K562 (cell line): ENCODE measurements around the gene CDC123.

Experiments used
- FIP1L1 ChIP-seq: fragments of 200-400 bp; formaldehyde crosslinking; IDR thresholded peaks from 2 replicates; pipeline ENCODE4 v1.6.1; 2018; ENCODE audit warnings: mild to moderate bottlenecking, low read depth, low read length; ENCODE audit not compliant: poor library complexity, severe bottlenecking
- JUN ChIP-seq, 2 experiments: sonication (generic) in 1 of 2; formaldehyde crosslinking in 1 of 2; IDR thresholded peaks; 2 replicates each; pipeline versions ENCODE4 v1.6.1 to v1.8.0; 2012 to 2022; ENCODE audit warnings: borderline replicate concordance in 2 of 2, mild to moderate bottlenecking in 2 of 2, improper control_type of control experiment in 1 of 2, low read depth in 1 of 2, low read length in 1 of 2, missing genetic modification reagents in 1 of 2
- KDM2B ChIP-seq: fragments of 250-450 bp; sonication (Bioruptor Pico); IDR thresholded peaks from 2 replicates; pipeline ENCODE4 v1.8.0; 2021; ENCODE audit warnings: mild to moderate bottlenecking, moderate library complexity
- POLR2AphosphoS5 ChIP-seq: IDR thresholded peaks from 2 replicates; pipeline ENCODE4 v1.6.1; 2011; ENCODE audit warnings: mild to moderate bottlenecking, low read depth, low read length, moderate library complexity; ENCODE audit not compliant: control insufficient read depth, insufficient read depth
- SRSF1 ChIP-seq: fragments of 200-400 bp; formaldehyde crosslinking; IDR thresholded peaks from 2 replicates; pipeline ENCODE4 v1.6.1; 2017; ENCODE audit warnings: mild to moderate bottlenecking, low read depth, low read length, moderate library complexity
- TEAD2 ChIP-seq: fragments of 450-650 bp; IDR thresholded peaks from 2 replicates; pipeline ENCODE4 v1.6.1; 2016; ENCODE audit warnings: missing genetic modification characterization, control low read depth, missing compliant biosample characterization
- TFAM ChIP-seq: fragments of 250-450 bp; sonication (Bioruptor Pico); conservative IDR thresholded peaks from 2 replicates; pipeline ENCODE4 v1.5.0; 2021; ENCODE audit warnings: mild to moderate bottlenecking, moderate library complexity
- ZNF217 ChIP-seq: sonication (generic); formaldehyde crosslinking; IDR thresholded peaks from 2 replicates; pipeline ENCODE4 v1.8.0; 2022; ENCODE audit warnings: mild to moderate bottlenecking, missing genetic modification reagents
- ZNF24 ChIP-seq: fragments of 450-650 bp; IDR thresholded peaks from 2 replicates; pipeline ENCODE4 v1.6.1; 2016
- TF ChIP-seq, protein P1 (sequence below): IDR thresholded peaks from 2 replicates; pipeline ENCODE4 v1.6.1; 2016; ENCODE audit warnings: missing genetic modification characterization, missing compliant biosample characterization
- TF ChIP-seq, protein P2 (sequence below): IDR thresholded peaks from 3 replicates; pipeline ENCODE4 v1.6.1; 2011; ENCODE audit warnings: borderline replicate concordance, mild to moderate bottlenecking; ENCODE audit not compliant: insufficient read length, insufficient read depth
- TF ChIP-seq, protein P3 (sequence below), 3 experiments: IDR thresholded peaks in 2 of 3; conservative IDR thresholded peaks in 1 of 3; 2 replicates each; pipeline ENCODE4 v1.5.1; 2011 to 2012; ENCODE audit warnings: low read length in 3 of 3, mild to moderate bottlenecking in 3 of 3, control low read depth in 2 of 3, improper control_type of control experiment in 1 of 3, inconsistent platforms in 1 of 3, low read depth in 1 of 3, mixed read lengths in 1 of 3, moderate library complexity in 1 of 3; ENCODE audit not compliant: insufficient read depth in 2 of 3
- TF ChIP-seq, protein P4 (sequence below): fragments of 450-650 bp; IDR thresholded peaks from 2 replicates; pipeline ENCODE4 v1.6.1; 2016; ENCODE audit warnings: missing biosample characterization, missing genetic modification characterization
- TF ChIP-seq, protein P5 (sequence below), 2 experiments: fragments of 450-650 bp; formaldehyde crosslinking in 1 of 2; IDR thresholded peaks; 2 replicates each; pipeline versions ENCODE4 v1.4.0 to v1.6.1; 2014 to 2020; ENCODE audit warnings: mild to moderate bottlenecking in 2 of 2, borderline replicate concordance in 1 of 2, low read depth in 1 of 2

DNA sequence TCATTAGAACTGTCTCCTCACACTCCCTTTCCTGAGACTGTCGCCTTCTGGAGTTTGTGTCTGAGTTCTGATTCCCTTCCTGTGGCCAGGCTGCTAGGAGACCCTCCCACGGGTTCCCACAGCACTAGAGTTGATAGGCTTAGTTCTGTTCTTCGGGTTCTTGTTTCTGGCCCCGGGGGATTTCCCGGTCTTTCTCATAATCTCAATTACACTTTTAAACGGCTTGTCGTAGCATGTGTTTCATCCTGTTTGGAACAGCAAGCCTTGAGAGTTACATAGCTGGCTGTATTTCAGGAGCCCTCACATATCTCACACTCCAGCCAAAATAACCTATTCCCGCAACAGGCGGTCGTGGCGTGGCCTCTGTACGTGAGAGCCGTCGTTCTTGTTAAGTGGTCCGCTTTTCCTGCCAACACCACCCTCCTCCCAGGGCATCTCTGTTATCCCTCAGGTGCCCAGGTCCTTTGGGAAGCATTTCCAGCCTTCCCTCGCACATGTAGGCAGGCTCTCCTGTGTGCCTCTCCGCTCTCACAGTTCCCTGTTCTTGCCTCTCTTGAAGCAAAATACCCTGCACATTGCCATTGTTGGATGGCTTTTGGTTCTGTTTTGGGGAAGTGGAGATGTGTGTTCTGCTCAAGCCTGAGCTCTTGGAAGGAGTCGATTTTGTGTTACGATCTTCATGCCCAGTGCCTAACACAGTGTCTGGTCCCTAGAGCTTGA is 46.0 kb downstream of the CDC123 start:
- no peak for TF ChIP-seq POLR2AphosphoS5
- TF ChIP-seq TFAM (CRISPR knock-in tag) = no peak
- TF ChIP-seq ZNF217 = no peak
- no peak for TF ChIP-seq ZNF24
- TF ChIP-seq SRSF1 = no peak
- no peak for TF ChIP-seq KDM2B (CRISPR knock-in tag)
- TF ChIP-seq, protein P1, sequence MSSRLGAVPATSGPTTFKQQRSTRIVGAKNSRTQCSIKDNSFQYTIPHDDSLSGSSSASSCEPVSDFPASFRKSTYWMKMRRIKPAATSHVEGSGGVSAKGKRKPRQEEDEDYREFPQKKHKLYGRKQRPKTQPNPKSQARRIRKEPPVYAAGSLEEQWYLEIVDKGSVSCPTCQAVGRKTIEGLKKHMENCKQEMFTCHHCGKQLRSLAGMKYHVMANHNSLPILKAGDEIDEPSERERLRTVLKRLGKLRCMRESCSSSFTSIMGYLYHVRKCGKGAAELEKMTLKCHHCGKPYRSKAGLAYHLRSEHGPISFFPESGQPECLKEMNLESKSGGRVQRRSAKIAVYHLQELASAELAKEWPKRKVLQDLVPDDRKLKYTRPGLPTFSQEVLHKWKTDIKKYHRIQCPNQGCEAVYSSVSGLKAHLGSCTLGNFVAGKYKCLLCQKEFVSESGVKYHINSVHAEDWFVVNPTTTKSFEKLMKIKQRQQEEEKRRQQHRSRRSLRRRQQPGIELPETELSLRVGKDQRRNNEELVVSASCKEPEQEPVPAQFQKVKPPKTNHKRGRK (tag) = no peak
- TF ChIP-seq, protein P2, sequence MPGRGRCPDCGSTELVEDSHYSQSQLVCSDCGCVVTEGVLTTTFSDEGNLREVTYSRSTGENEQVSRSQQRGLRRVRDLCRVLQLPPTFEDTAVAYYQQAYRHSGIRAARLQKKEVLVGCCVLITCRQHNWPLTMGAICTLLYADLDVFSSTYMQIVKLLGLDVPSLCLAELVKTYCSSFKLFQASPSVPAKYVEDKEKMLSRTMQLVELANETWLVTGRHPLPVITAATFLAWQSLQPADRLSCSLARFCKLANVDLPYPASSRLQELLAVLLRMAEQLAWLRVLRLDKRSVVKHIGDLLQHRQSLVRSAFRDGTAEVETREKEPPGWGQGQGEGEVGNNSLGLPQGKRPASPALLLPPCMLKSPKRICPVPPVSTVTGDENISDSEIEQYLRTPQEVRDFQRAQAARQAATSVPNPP = no peak
- TF ChIP-seq, protein P3, sequence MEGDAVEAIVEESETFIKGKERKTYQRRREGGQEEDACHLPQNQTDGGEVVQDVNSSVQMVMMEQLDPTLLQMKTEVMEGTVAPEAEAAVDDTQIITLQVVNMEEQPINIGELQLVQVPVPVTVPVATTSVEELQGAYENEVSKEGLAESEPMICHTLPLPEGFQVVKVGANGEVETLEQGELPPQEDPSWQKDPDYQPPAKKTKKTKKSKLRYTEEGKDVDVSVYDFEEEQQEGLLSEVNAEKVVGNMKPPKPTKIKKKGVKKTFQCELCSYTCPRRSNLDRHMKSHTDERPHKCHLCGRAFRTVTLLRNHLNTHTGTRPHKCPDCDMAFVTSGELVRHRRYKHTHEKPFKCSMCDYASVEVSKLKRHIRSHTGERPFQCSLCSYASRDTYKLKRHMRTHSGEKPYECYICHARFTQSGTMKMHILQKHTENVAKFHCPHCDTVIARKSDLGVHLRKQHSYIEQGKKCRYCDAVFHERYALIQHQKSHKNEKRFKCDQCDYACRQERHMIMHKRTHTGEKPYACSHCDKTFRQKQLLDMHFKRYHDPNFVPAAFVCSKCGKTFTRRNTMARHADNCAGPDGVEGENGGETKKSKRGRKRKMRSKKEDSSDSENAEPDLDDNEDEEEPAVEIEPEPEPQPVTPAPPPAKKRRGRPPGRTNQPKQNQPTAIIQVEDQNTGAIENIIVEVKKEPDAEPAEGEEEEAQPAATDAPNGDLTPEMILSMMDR (IDR thresholded peaks at IDR 0.05 in 2 of 3, conservative IDR thresholded peaks at IDR 0.05 in 1 of 3; ENCODE audit: insufficient read depth in 2 of 3, low read depth in 1 of 3, low read length in 3 of 3) = no peak
- TF ChIP-seq, protein P4, sequence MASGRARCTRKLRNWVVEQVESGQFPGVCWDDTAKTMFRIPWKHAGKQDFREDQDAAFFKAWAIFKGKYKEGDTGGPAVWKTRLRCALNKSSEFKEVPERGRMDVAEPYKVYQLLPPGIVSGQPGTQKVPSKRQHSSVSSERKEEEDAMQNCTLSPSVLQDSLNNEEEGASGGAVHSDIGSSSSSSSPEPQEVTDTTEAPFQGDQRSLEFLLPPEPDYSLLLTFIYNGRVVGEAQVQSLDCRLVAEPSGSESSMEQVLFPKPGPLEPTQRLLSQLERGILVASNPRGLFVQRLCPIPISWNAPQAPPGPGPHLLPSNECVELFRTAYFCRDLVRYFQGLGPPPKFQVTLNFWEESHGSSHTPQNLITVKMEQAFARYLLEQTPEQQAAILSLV (tag) = no peak
- TF ChIP-seq FIP1L1 = no peak
- TF ChIP-seq, protein P5, sequence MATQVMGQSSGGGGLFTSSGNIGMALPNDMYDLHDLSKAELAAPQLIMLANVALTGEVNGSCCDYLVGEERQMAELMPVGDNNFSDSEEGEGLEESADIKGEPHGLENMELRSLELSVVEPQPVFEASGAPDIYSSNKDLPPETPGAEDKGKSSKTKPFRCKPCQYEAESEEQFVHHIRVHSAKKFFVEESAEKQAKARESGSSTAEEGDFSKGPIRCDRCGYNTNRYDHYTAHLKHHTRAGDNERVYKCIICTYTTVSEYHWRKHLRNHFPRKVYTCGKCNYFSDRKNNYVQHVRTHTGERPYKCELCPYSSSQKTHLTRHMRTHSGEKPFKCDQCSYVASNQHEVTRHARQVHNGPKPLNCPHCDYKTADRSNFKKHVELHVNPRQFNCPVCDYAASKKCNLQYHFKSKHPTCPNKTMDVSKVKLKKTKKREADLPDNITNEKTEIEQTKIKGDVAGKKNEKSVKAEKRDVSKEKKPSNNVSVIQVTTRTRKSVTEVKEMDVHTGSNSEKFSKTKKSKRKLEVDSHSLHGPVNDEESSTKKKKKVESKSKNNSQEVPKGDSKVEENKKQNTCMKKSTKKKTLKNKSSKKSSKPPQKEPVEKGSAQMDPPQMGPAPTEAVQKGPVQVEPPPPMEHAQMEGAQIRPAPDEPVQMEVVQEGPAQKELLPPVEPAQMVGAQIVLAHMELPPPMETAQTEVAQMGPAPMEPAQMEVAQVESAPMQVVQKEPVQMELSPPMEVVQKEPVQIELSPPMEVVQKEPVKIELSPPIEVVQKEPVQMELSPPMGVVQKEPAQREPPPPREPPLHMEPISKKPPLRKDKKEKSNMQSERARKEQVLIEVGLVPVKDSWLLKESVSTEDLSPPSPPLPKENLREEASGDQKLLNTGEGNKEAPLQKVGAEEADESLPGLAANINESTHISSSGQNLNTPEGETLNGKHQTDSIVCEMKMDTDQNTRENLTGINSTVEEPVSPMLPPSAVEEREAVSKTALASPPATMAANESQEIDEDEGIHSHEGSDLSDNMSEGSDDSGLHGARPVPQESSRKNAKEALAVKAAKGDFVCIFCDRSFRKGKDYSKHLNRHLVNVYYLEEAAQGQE (IDR thresholded peaks at IDR 0.05; ENCODE audit: borderline replicate concordance) = no peak
- TF ChIP-seq, protein P5 (CRISPR knock-in tag; IDR thresholded peaks at IDR 0.05; ENCODE audit: low read depth) = no peak
- TF ChIP-seq JUN (IDR thresholded peaks at IDR 0.05; ENCODE audit: borderline replicate concordance, low read depth, low read length) = no peak
- no peak for TF ChIP-seq JUN (CRISPR knock-in tag; IDR thresholded peaks at IDR 0.05; ENCODE audit: borderline replicate concordance)
- no peak for TF ChIP-seq TEAD2
